ENCODE data around the gene EMX2.
"Not testable (repeated sequence)": the region's sequence is repeated elsewhere in the genome, so short reads cannot be mapped to it uniquely, and the experiment has no call there.

Gene EMX2

DNA sequence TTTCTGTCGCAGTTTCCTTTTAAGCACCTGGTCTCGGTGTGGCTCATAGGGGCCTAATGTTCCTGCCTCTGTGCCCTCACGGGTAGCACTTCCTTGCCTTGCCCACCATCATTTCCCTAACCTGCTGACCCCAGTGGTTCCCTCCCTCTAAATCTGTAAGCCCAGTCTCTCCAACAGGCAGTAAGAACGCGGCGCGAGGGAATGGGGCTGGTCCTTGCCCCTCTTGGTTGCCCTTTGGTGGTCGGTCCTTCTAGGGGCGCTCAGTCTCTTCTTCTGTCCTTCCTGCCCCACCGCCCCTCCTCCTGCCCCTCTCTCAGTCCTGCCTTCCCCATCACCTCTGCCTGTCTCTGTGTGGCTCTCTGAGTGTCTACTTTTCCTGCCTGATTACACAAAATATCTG, 21.2 kb downstream of the EMX2 start:
- Histone ChIP-seq H3K27ac (ENCODE audit: low read depth, low read length) (no peak overlapping the region), H2AFZ (ENCODE audit: low read length, unreplicated experiment) (no peak overlapping the region), H3K4me3 (ENCODE audit: low read depth, low read length) (no peak overlapping the region), H3K27me3 (ENCODE audit: insufficient read depth, low read length) (peaks cover 11% of the 10 kb centered on the region; the same call in 1 of the 2 replicates), H3K36me3 (ENCODE audit: insufficient read depth, low read length) (no peaks in the 10 kb centered on the region), H3K79me2 (ENCODE audit: control insufficient read depth, insufficient read depth, low read length, unreplicated experiment) (no peaks in the 10 kb centered on the region), H3K4me1 (ENCODE audit: control insufficient read depth, insufficient read depth, low read length, unreplicated experiment) (no peaks in the 10 kb centered on the region)

DNA sequence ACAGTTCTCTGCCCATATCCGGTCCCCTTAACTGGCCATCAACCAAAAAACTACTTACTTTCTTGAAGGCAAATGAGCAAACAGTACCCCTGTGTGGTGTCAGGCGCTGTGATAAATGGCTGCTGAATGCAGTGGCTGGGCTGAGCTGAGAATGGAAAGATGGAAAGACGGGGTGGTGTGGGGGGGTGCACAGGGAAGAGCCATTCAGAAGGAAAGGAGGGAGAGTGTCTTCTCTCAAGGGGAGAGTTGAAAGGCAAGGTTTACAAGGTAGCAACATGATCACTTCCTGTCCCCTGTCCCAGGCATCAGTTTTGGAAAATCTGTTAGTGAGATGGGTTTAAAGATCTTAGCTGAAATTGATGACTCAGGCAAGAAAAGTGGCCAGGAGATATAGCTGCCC, 22.5 kb downstream of the EMX2 start:
- H3K27me3 ChIP-seq (ENCODE audit: insufficient read depth, low read length), result peaks cover 13% of the 10 kb centered on the region
- no peaks in the 10 kb centered on the region for H3K4me1 ChIP-seq (ENCODE audit: control insufficient read depth, insufficient read depth, low read length, unreplicated experiment)
- H3K27ac ChIP-seq (ENCODE audit: low read depth, low read length), result no peak overlapping the region
- H3K36me3 ChIP-seq (ENCODE audit: insufficient read depth, low read length), result no peaks in the 10 kb centered on the region
- no peak overlapping the region for H2AFZ ChIP-seq (ENCODE audit: low read length, unreplicated experiment)
- no peak overlapping the region for H3K4me3 ChIP-seq (ENCODE audit: low read depth, low read length)
- no peaks in the 10 kb centered on the region for H3K79me2 ChIP-seq (ENCODE audit: control insufficient read depth, insufficient read depth, low read length, unreplicated experiment)

DNA sequence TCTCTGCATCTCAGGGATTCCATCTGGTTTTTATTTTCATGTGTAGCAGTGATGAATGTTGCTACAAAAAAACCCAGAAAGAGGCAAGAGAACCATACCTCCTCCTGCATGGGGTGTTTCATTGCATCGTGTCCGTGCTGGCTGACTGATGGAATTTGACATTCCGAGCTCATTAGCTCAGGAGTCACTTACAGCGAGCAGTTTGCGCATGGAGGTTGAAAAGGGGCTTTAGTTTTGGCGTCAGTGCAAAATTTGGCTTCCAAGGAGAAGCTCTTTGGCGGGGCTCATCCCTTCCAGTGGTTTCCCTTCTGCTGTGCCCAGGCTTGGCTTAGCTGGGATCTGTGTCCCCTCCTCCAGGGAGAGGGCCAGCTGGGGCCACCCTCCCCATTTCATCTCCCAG, 25.8 kb downstream of the EMX2 start:
- Histone ChIP-seq H3K79me2 (ENCODE audit: control insufficient read depth, insufficient read depth, low read length, unreplicated experiment) (no peaks in the 10 kb centered on the region), H3K4me3 (ENCODE audit: low read depth, low read length) (no peak overlapping the region), H3K4me1 (ENCODE audit: control insufficient read depth, insufficient read depth, low read length, unreplicated experiment) (no peaks in the 10 kb centered on the region), H2AFZ (ENCODE audit: low read length, unreplicated experiment) (no peak overlapping the region), H3K27me3 (ENCODE audit: insufficient read depth, low read length) (peaks cover 13% of the 10 kb centered on the region), H3K36me3 (ENCODE audit: insufficient read depth, low read length) (no peaks in the 10 kb centered on the region), H3K27ac (ENCODE audit: low read depth, low read length) (no peak overlapping the region)

DNA sequence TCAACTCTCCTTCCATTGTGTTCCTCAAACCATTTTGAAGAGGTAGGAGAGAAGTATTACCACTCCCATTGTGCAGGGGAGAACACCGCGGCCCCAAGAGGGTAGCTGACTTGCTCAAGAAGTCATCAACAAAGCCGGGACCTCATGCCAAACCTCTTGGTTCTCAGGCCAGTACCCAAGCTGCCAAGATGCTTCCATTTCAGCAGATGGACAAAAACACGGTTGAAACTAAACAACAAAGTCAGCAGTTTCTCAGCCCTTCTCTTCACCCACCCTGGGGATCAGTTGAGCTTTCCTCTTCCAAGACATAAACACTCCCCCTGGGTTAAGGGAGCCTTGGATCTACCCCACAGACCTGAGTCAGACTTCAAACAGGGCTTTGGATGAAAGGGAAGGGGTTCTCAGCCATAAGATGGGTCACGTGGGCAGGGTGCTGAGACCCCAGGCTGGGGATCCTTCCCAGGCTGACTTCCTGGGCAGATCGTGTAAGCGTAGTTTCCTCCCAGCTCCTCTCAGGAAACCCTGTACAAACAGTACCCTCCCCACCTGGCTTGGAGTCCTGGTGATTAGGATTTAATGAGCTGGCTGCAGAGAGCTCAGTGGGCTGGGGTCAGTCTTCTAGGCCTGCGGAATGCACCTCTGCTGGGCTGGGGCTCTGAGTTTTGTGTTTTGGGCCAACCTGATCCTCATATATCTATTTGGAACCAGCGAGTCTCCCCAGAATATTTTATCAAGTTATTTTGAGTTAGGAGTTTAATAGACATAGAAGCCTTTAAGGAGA, 27.3 kb downstream of the EMX2 start:
- no peak overlapping the region for H3K27ac ChIP-seq (ENCODE audit: low read depth, low read length)
- H3K4me3 ChIP-seq (ENCODE audit: low read depth, low read length), result no peak overlapping the region
- H3K27me3 ChIP-seq (ENCODE audit: insufficient read depth, low read length), result peaks cover 13% of the 10 kb centered on the region
- H3K36me3 ChIP-seq (ENCODE audit: insufficient read depth, low read length), result no peaks in the 10 kb centered on the region
- H2AFZ ChIP-seq (ENCODE audit: low read length, unreplicated experiment), result no peak overlapping the region
- H3K4me1 ChIP-seq (ENCODE audit: control insufficient read depth, insufficient read depth, low read length, unreplicated experiment), result no peaks in the 10 kb centered on the region
- no peaks in the 10 kb centered on the region for H3K79me2 ChIP-seq (ENCODE audit: control insufficient read depth, insufficient read depth, low read length, unreplicated experiment)

DNA sequence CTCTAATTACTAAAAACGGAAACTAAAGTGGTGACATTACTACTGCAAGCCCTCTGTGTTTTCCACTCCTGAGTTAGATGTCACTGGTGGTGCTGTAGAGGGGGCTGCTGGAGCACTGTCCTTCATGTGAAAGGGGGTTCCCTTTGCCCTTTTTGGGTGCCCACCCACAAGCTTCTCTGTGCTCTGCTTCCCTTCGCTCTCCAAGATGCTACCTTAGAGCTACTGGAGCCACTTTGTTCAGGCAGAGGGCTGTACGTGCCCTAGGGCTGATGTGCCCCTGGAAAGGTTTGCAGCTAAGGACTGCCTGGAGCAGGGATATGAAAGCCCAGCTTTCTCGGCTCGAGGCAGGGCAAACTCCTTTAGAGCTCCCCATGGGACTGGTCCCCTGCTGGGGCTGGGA, 28.3 kb downstream of the EMX2 start:
- no peak overlapping the region for H3K27ac ChIP-seq (ENCODE audit: low read depth, low read length)
- H3K27me3 ChIP-seq (ENCODE audit: insufficient read depth, low read length), result peaks cover 19% of the 10 kb centered on the region
- H3K79me2 ChIP-seq (ENCODE audit: control insufficient read depth, insufficient read depth, low read length, unreplicated experiment), result no peaks in the 10 kb centered on the region
- no peak overlapping the region for H2AFZ ChIP-seq (ENCODE audit: low read length, unreplicated experiment)
- no peaks in the 10 kb centered on the region for H3K36me3 ChIP-seq (ENCODE audit: insufficient read depth, low read length)
- H3K4me1 ChIP-seq (ENCODE audit: control insufficient read depth, insufficient read depth, low read length, unreplicated experiment), result no peaks in the 10 kb centered on the region
- no peak overlapping the region for H3K4me3 ChIP-seq (ENCODE audit: low read depth, low read length)

DNA sequence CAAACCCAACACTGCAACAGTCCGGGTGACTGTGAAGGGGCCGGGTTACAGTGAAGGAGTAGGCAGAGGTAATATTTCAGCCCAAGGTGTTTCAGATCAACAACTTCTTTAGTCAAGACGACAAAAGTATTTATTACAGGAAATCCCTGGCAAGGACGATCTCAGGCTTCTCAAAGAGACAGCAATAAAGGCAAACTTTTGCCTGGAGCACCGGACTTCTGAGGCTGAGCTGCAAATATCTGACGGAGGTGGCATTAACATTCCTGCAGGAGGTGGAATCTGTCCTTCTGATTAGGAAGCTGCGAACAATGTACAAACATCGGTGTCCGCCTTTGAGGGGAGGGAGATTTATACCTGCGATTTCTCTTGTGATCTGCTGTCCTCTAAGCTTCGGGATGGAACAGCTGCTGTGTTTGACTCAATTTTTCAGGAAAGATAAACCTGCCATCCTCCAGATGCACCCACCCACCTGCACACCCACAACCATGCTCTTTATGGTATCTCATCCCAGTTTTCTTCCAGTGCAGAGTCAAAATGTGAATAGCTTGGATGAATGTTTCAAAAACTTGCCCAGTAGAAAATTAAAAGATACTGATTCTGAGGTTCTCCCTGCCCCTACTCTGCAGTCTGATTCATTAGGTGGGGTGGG, 32.1 kb downstream of the EMX2 start:
- Histone ChIP-seq H2AFZ (ENCODE audit: low read length, unreplicated experiment) (no peak overlapping the region), H3K27me3 (ENCODE audit: insufficient read depth, low read length) (peaks cover 7% of the 10 kb centered on the region), H3K36me3 (ENCODE audit: insufficient read depth, low read length) (no peaks in the 10 kb centered on the region), H3K4me3 (ENCODE audit: low read depth, low read length) (no peak overlapping the region), H3K4me1 (ENCODE audit: control insufficient read depth, insufficient read depth, low read length, unreplicated experiment) (no peaks in the 10 kb centered on the region), H3K79me2 (ENCODE audit: control insufficient read depth, insufficient read depth, low read length, unreplicated experiment) (no peaks in the 10 kb centered on the region), H3K27ac (ENCODE audit: low read depth, low read length) (no peak overlapping the region)

DNA sequence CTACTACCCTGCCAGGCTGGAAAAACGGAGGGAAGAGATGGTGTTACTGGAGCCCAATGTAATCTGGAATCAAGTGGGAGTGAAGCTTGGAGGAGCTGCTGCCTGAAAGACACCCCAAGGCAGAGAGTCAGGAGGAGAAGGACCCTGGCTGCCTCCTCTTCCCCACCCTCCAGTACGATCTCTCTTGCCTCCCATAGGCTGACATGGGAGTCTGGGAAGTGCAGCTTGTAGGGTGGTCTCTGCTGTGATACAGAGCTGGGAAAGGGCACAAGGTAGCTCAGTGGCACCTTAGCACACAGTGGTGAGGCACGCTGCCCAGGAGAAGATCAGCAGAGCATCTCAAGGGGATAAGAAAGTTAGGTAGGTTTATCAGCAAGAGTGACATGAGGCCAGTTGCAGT, 35.9 kb downstream of the EMX2 start:
- Histone ChIP-seq H3K79me2 (ENCODE audit: control insufficient read depth, insufficient read depth, low read length, unreplicated experiment) (no peaks in the 10 kb centered on the region), H3K27ac (ENCODE audit: low read depth, low read length) (no peak overlapping the region), H3K4me3 (ENCODE audit: low read depth, low read length) (no peak overlapping the region), H3K27me3 (ENCODE audit: insufficient read depth, low read length) (peaks cover 13% of the 10 kb centered on the region), H2AFZ (ENCODE audit: low read length, unreplicated experiment) (no peak overlapping the region), H3K4me1 (ENCODE audit: control insufficient read depth, insufficient read depth, low read length, unreplicated experiment) (no peaks in the 10 kb centered on the region), H3K36me3 (ENCODE audit: insufficient read depth, low read length) (no peaks in the 10 kb centered on the region)

DNA sequence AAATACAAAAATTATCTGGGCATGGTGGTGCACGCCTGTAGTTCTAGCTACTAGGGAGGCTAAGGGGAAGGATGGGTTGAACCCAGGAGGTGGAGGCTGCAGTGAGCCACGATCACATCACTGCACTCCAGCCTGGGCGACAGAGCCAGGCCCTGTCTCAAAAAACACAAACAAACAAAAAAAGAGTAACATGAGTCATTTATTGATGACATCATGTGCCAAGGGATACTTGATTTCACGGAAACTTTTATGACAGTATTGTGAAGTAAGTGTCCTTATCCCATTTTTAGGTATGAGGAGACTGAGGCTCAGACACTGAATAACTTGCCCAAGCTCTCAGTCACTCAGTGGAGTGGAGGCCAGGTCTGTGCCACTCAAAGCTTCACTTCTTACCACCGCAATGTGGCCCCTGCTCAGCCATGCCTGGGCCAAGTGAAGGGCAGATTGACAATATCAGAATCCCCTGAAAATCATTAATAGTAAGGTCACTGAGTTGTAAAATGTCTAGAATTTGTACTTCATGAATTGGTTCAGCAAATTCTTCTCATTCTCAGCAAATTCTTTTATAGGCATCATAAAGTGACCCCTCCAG, 36.5 kb downstream of the EMX2 start:
- no peak overlapping the region for H3K4me3 ChIP-seq (ENCODE audit: low read depth, low read length)
- no peak overlapping the region for H3K27ac ChIP-seq (ENCODE audit: low read depth, low read length)
- H3K4me1 ChIP-seq (ENCODE audit: control insufficient read depth, insufficient read depth, low read length, unreplicated experiment), result no peaks in the 10 kb centered on the region
- no peaks in the 10 kb centered on the region for H3K36me3 ChIP-seq (ENCODE audit: insufficient read depth, low read length)
- no peaks in the 10 kb centered on the region for H3K79me2 ChIP-seq (ENCODE audit: control insufficient read depth, insufficient read depth, low read length, unreplicated experiment)
- no peak overlapping the region for H2AFZ ChIP-seq (ENCODE audit: low read length, unreplicated experiment)
- H3K27me3 ChIP-seq (ENCODE audit: insufficient read depth, low read length), result peaks cover 13% of the 10 kb centered on the region

DNA sequence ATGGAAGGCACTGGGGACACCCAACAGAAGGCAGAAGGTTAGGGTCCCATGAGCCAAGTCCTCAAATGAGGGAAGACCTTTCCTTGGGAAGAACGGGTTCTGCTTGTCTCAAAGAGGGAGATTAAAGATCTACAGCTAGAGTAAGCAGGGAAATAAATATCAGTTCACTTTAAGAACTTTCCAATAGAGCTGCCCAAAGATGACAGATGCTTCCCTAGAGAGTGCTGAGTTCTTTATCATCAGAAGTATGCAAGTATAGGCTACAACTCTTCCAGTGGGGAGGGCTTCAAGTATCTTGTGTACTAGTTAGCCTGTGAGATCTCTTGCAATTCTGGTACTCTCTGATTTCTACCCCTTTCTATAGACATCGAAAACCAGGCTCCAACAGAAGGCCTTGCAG, 39.4 kb downstream of the EMX2 start:
- Histone ChIP-seq H3K4me3 (ENCODE audit: low read depth, low read length) (no peak overlapping the region), H3K36me3 (ENCODE audit: insufficient read depth, low read length) (no peaks in the 10 kb centered on the region), H3K27ac (ENCODE audit: low read depth, low read length) (no peak overlapping the region), H3K4me1 (ENCODE audit: control insufficient read depth, insufficient read depth, low read length, unreplicated experiment) (no peaks in the 10 kb centered on the region), H3K79me2 (ENCODE audit: control insufficient read depth, insufficient read depth, low read length, unreplicated experiment) (no peaks in the 10 kb centered on the region), H2AFZ (ENCODE audit: low read length, unreplicated experiment) (no peak overlapping the region), H3K27me3 (ENCODE audit: insufficient read depth, low read length) (peaks cover 7% of the 10 kb centered on the region; the same call in 1 of the 2 replicates)

DNA sequence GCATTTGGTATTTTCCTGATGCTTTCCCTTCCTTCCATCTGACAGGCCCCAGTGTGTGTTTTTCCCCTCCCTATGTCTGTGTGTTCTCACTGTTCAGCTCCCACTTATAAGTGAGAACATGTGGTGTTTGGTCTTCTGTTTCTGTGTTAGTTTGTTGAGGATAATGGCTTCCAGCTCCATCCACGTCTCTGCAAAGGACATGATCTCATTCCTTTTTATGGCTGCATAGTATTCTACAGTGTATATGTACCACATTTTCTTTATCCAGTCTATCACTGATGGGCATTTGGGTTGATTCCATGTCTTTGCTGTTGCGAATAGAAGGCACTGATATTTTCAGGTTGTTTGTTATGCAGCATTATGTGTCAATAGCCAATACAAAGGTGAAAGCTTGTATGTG, 42.3 kb downstream of the EMX2 start:
- not testable (repeated sequence) for H3K4me1 ChIP-seq (ENCODE audit: control insufficient read depth, insufficient read depth, low read length, unreplicated experiment); H3K27ac ChIP-seq (ENCODE audit: low read depth, low read length); H3K27me3 ChIP-seq (ENCODE audit: insufficient read depth, low read length); H3K36me3 ChIP-seq (ENCODE audit: insufficient read depth, low read length); H2AFZ ChIP-seq (ENCODE audit: low read length, unreplicated experiment); H3K4me3 ChIP-seq (ENCODE audit: low read depth, low read length); H3K79me2 ChIP-seq (ENCODE audit: control insufficient read depth, insufficient read depth, low read length, unreplicated experiment)

DNA sequence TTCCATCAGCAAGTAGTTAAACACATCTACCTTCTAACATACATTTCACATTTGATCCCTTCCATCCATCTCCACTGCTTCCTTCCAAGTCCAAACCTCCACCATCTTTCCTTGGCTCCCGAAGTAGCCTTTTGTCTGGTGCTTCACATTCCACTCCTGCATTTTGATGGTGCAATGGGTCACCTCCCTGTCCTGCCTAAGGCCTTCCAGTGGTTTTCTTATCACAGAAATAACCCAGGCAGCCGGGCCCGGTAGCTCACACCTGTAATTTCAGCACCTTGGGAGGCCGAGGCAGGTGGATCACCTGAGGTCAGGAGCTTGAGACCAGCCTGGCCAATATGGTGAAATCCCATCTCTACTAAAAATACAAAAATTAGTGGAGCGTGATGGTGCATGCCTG, 44.5 kb downstream of the EMX2 start:
- no peaks in the 10 kb centered on the region for H3K27me3 ChIP-seq (ENCODE audit: insufficient read depth, low read length)
- H3K36me3 ChIP-seq (ENCODE audit: insufficient read depth, low read length), result no peaks in the 10 kb centered on the region
- H3K79me2 ChIP-seq (ENCODE audit: control insufficient read depth, insufficient read depth, low read length, unreplicated experiment), result no peaks in the 10 kb centered on the region
- no peak overlapping the region for H2AFZ ChIP-seq (ENCODE audit: low read length, unreplicated experiment)
- H3K4me1 ChIP-seq (ENCODE audit: control insufficient read depth, insufficient read depth, low read length, unreplicated experiment), result no peaks in the 10 kb centered on the region
- H3K4me3 ChIP-seq (ENCODE audit: low read depth, low read length), result no peak overlapping the region
- H3K27ac ChIP-seq (ENCODE audit: low read depth, low read length), result no peak overlapping the region

Data from ACC112 (cell line).